C4-2B (cell line): ENCODE data around the gene RNF187.
"Not testable (repeated sequence)": the region's sequence is repeated elsewhere in the genome, so short reads cannot be mapped to it uniquely, and the experiment has no call there.

Experiments
- H3K27ac ChIP-seq: fragments of 450-650 bp; 2 replicates; pipeline ENCODE4 v1.5.1; 2017
- ZFX ChIP-seq: fragments of 450-650 bp; IDR thresholded peaks from 2 replicates; pipeline ENCODE4 v1.6.1; 2017
- TF ChIP-seq, protein P1 (sequence below): fragments of 450-650 bp; conservative IDR thresholded peaks from 2 replicates; pipeline ENCODE4 v1.5.1; 2017; ENCODE audit warnings: mild to moderate bottlenecking

Gene RNF187

DNA sequence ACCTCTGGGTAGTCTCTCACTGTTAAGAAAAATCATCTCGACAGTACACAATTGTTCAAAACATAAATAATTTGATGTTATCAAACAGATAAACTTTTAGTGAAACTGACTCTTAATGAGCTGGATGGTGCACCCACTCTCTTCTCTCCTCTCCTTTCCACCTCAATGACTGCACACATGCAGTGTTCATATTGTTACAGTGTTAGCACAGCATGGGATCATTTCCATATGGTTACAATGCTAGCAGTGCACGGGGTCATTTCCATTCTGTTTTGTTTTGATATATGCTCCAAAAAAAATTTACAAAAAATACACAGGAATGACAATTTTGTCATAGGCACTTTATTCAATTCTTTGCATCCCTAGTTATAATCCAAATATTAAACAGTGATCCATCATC lies 26.4 kb upstream of the RNF187 start:
- H3K27ac ChIP-seq, result no peak overlapping the region
- TF ChIP-seq ZFX, result no peak
- TF ChIP-seq, protein P1, sequence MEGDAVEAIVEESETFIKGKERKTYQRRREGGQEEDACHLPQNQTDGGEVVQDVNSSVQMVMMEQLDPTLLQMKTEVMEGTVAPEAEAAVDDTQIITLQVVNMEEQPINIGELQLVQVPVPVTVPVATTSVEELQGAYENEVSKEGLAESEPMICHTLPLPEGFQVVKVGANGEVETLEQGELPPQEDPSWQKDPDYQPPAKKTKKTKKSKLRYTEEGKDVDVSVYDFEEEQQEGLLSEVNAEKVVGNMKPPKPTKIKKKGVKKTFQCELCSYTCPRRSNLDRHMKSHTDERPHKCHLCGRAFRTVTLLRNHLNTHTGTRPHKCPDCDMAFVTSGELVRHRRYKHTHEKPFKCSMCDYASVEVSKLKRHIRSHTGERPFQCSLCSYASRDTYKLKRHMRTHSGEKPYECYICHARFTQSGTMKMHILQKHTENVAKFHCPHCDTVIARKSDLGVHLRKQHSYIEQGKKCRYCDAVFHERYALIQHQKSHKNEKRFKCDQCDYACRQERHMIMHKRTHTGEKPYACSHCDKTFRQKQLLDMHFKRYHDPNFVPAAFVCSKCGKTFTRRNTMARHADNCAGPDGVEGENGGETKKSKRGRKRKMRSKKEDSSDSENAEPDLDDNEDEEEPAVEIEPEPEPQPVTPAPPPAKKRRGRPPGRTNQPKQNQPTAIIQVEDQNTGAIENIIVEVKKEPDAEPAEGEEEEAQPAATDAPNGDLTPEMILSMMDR, result no peak

DNA sequence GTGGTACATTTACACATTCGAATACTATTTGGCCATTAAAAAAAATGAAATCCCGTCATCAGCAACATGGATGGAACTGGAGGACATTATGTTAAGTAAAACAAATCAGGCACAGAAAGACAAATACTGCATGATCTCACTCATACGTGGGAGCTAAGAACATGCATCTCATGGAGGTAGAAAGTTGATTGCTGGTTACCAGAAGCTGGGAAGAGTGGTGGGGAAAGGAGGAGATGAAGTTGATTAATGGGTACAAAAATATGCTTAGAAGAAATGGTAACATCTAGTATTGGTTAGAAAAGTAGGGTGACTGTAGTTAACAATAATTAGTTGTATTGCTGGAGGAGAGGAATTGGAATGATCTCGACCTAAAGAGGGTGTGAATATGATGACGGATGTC lies 24.6 kb upstream of the RNF187 start:
- no peak overlapping the region for H3K27ac ChIP-seq
- TF ChIP-seq, protein P1, result no peak
- no peak for TF ChIP-seq ZFX

DNA sequence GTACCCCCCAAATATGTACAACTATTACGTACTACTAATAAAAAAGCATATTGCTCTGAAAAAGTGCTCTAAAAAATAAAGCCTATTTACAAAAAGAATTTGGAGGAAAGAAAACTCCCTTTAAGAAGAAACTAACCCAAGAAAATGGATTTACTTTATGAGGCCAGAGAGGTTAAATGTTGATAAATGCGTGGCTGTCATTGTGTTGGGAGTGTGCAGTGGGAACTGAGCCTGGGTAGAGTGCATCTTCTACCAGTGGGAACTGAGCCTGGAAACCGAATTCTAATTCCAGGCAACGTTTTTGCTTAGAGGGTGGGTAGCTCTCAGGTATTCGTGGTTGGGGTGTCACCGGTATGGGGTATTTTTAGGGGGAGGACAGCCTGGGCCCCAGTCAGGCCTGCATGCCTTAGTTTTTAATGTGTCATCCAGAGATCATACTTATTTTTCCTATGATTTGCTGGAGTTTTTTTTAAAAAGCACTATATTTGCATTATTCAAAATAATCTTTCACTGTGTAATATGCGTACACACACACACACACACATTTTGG lies 24.1 kb upstream of the RNF187 start:
- H3K27ac ChIP-seq, result no peak overlapping the region
- TF ChIP-seq, protein P1, result no peak
- no peak for TF ChIP-seq ZFX

DNA sequence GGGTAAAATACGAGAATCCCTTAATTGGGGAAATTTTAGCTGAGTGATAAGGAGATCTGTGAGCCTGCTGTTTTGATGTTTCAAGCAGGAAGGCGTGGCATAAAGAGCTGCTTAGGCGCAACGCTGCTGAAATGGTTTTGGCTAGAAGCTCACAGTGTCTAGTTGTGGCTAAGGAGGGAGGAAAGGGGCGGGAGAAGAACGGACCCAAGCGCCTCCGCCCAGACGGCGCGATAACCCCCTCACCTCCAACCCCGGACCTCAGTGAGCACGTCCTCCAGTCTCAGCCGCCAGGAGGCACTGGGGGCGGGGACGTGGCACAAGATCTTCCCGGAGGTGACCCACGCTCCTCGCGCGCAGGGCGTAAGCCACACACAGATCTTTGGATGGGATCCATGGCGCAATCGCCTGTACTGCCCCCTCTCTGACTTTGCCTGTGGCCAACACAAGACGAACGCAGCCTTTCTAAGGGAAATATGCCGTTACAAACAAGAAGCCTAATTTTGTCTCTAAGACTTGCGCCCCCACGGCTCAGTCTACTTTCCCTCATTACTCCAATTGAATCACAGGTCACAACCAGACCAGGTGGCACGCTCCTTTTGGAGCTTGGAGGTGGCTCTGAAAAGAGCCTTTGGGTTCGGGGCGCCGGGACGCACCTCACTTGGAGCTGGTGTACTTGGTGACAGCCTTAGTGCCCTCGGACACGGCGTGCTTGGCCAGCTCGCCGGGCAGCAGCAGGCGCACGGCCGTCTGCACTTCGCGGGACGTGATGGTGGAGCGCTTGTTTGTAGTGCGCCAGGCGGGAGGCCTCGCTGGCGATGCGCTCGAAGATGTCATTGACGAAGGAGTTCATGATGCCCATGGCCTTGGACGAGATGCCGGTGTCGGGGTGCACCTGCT lies 23.4 kb upstream of the RNF187 start:
- TF ChIP-seq, protein P1, result peak; percentile 10; the same call in 1 of the 2 replicates
- no peak for TF ChIP-seq ZFX

DNA sequence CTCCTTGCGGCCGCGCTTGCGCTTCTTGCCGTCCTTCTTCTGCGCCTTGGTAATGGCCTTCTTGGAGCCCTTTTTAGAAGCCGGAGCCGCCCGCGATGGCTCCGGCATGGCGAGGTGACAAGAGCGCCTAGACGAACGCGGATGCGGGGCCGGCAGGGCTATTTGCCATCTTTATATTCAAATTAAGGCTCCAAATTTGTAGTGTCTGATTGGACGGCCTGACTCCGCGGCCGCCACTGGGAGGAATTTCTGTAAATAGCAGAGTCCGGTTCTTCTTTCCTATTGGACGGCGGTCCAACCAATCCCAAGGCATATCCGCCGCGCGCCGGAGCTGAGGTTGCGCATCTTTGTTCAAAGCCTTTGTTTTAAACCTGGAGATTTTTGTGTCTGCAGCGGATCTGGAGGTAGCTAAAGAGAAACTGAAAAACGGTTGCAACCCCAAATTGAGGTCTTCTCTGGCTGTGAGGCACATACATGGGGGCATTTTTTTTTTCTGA lies 22.6 kb upstream of the RNF187 start:
- H3K27ac ChIP-seq, result no peak overlapping the region

More for the DNA sequence above, 23.4 kb upstream of the RNF187 start:
- no peak overlapping the region for H3K27ac ChIP-seq

DNA sequence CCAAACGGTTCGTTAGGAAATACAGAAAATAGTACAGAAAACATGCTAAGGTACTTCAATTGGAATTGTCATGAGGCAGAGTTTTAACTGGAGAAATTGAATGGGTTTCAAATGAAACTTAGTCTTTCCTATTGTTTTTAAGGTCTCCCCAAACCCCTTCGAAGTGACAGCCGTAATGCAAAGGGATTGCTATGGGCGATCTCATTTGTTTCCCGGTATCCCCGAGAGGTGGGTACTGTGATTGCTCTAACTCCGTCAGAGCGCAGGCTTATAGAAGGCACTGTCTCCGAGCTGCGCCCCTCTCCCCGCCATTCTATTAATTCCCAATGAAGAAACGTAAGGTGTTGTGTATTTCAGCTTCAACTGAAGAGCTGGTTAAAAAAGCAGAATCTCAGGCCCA lies 22.0 kb upstream of the RNF187 start:
- TF ChIP-seq, protein P1, result no peak
- TF ChIP-seq ZFX, result no peak

More for the DNA sequence above, 22.6 kb upstream of the RNF187 start:
- TF ChIP-seq, protein P1, result no peak
- TF ChIP-seq ZFX, result no peak

DNA sequence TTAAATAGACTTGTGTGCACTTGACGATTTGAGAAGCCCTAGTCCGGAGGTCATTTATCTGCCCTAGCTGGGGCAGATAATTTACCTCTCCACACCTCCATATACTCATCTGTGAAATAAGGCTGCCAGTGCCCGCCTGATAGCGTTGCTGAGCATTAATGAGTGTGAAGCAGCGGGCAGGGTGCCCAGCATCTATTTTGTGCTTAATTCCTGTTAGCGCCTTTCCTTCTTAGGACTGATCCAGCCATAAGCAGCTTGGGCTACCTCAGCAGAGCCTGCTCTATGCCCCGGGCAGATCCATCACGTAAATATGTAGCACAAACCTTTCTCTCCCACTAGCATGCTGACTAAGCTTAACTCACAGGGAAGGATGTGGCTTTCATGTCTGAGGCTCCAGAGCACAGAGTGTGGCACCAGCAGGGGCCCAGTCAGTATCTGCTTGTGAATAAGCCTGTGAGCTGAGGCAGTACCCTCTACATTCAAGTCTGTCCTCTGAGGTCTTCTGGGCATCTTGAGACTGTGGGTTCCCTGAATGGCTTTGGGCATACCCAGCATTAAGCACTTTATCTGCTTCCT lies 21.5 kb upstream of the RNF187 start:
- no peak overlapping the region for H3K27ac ChIP-seq
- TF ChIP-seq ZFX, result no peak
- TF ChIP-seq, protein P1, result no peak

More for the DNA sequence above, 22.0 kb upstream of the RNF187 start:
- H3K27ac ChIP-seq, result no peak overlapping the region

DNA sequence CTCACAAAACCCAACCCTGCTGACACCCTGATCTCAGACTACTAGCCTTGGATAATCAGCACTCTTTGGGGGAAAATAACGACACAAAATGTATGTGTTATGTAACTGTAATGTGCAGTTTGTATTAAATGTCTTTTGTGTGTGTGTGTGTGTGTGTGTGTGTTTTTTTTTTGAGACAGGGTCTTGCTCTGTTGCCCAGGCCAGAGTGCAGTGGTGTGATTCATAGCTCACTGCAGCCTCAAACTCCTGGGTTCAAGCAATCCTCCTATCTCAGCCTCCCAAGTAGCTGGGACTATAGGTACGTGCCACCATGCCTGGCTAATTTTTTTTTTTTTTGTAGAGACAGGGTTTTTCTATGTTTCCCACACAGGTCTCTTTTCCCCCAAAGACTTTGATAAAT lies 19.0 kb upstream of the RNF187 start:
- H3K27ac ChIP-seq, result not testable (repeated sequence)
